Activated CD4-positive, alpha-beta memory T cell treated with anti-CD3 and anti-CD28 coated beads for 36 hours (primary cell): ENCODE data around the gene C9orf78. TPM values are rescaled to one million over a fixed set of nuclear protein-coding genes. Genes with fewer than 3 reads are reported as not detected.

ENCODE experiments used
- CTCF ChIA-PET: fragments of 350-600 bp; sonication (Branson Sonifier 250); formaldehyde crosslinking; loops from one replicate; lab custom pipeline; 2021; ENCODE audit warnings: antibody characterized with exemption, inconsistent platforms; lab: Charles Lee
- POLR2A ChIA-PET: fragments of 350-600 bp; sonication (Branson Sonifier 250); formaldehyde crosslinking; loops from one replicate; lab custom pipeline; 2021; ENCODE audit warnings: antibody characterized with exemption; lab: Charles Lee
- DNase-seq: peaks from one replicate; pipeline ENCODE4 v3.0.0-alpha.2; 2020
- H3K27ac Mint-ChIP-seq: one replicate; pipeline ENCODE4 v1.8.0; 2021; ENCODE audit warnings: mixed read lengths
- H3K27me3 Mint-ChIP-seq: one replicate; pipeline ENCODE4 v1.8.0; 2021; ENCODE audit warnings: mixed read lengths
- H3K36me3 Mint-ChIP-seq: one replicate; pipeline ENCODE4 v1.8.0; 2021; ENCODE audit warnings: mixed read lengths
- H3K4me1 Mint-ChIP-seq: one replicate; pipeline ENCODE4 v1.8.0; 2021; ENCODE audit warnings: low read depth, mixed read lengths
- H3K4me3 Mint-ChIP-seq: one replicate; pipeline ENCODE4 v1.8.0; 2021; ENCODE audit warnings: mild to moderate bottlenecking, mixed read lengths
- H3K9me3 Mint-ChIP-seq: one replicate; pipeline ENCODE4 v1.8.0; 2021; ENCODE audit warnings: mixed read lengths
- intact Hi-C: fragments of 100-400 bp; cut with micrococcal nuclease; formaldehyde crosslinking; loops from one replicate; pipeline ENCODE4 v1.15.1; 2023
- total RNA-seq, 2 experiments: library from RNA; stranded (reverse); gene quantifications; one replicate each; pipeline ENCODE4 v1.2.3, GENCODE V29; 2021

C9orf78 gene
- total RNA-seq, 2 experiments from 2014 or later = 43.6 to 47.0 TPM

- intact Hi-C loops = no loop called here
- no peaks in the 10 kb centered on the region for H3K9me3 Mint-ChIP-seq
- CTCF ChIA-PET = no interaction called here
- H3K27me3 Mint-ChIP-seq = no peaks in the 10 kb centered on the region
- H3K4me1 Mint-ChIP-seq = peaks cover 4% of the 10 kb centered on the region
- POLR2A ChIA-PET = no interaction called here
- DNase-seq = no peak
- H3K27ac Mint-ChIP-seq = no peak overlapping the region
- H3K36me3 Mint-ChIP-seq = peaks cover 34% of the 10 kb centered on the region
- no peak overlapping the region for H3K4me3 Mint-ChIP-seq
These were observed 18.3 kb downstream of the C9orf78 start for GRCh38 chr9:129816501-129817435.

GRCh38 chr9:129815278-129815677 is 19.8 kb downstream of the C9orf78 start:
- H3K9me3 Mint-ChIP-seq = no peaks in the 10 kb centered on the region
- H3K4me1 Mint-ChIP-seq = peaks cover 13% of the 10 kb centered on the region
- H3K36me3 Mint-ChIP-seq = peaks cover 37% of the 10 kb centered on the region
- POLR2A ChIA-PET = no interaction called here
- H3K27me3 Mint-ChIP-seq = no peaks in the 10 kb centered on the region
- H3K27ac Mint-ChIP-seq = no peak overlapping the region
- intact Hi-C loops = no loop called here
- CTCF ChIA-PET = no interaction called here
- H3K4me3 Mint-ChIP-seq = no peak overlapping the region
- no peak for DNase-seq

GRCh38 chr9:129814432-129815223 is 20.4 kb downstream of the C9orf78 start:
- intact Hi-C loops = no loop called here
- Mint-ChIP-seq H3K36me3 (peaks cover 43% of the 10 kb centered on the region), H3K4me1 (peaks cover 13% of the 10 kb centered on the region), H3K27me3 (no peaks in the 10 kb centered on the region), H3K27ac (no peak overlapping the region), H3K9me3 (no peaks in the 10 kb centered on the region), H3K4me3 (no peak overlapping the region)
- ChIA-PET CTCF (no interaction called here), POLR2A (no interaction called here)
- DNase-seq = no peak

GRCh38 chr9:129813661-129814060 is 21.4 kb downstream of the C9orf78 start:
- intact Hi-C loops = no loop called here
- H3K27ac Mint-ChIP-seq = no peak overlapping the region
- no peak overlapping the region for H3K4me3 Mint-ChIP-seq
- no peaks in the 10 kb centered on the region for H3K27me3 Mint-ChIP-seq
- H3K36me3 Mint-ChIP-seq = peaks cover 46% of the 10 kb centered on the region
- H3K9me3 Mint-ChIP-seq = no peaks in the 10 kb centered on the region
- H3K4me1 Mint-ChIP-seq = peaks cover 16% of the 10 kb centered on the region
- ChIA-PET CTCF (no interaction called here), POLR2A (no interaction called here)
- DNase-seq = no peak

GRCh38 chr9:129812385-129812784 is 22.7 kb downstream of the C9orf78 start:
- peaks cover 16% of the 10 kb centered on the region for H3K4me1 Mint-ChIP-seq
- no peaks in the 10 kb centered on the region for H3K27me3 Mint-ChIP-seq
- ChIA-PET POLR2A (interaction anchor here (0.9 to 1.7 kb wide), 4 partner anchors 9 to 22 kb away, joined by 4 to 5 read pairs (median 4); partner anchors contain the start of genes C9orf78, TOR1B and USP20), CTCF (interaction anchor here (1.6 to 1.9 kb wide), 2 partner anchors 9 to 295 kb away, joined by 3 to 4 read pairs; partner anchors contain the start of gene TOR1B)
- DNase-seq = no peak
- peak overlapping the region; percentile 46 for H3K27ac Mint-ChIP-seq
- no peaks in the 10 kb centered on the region for H3K9me3 Mint-ChIP-seq
- H3K36me3 Mint-ChIP-seq = peaks cover 47% of the 10 kb centered on the region
- no peak overlapping the region for H3K4me3 Mint-ChIP-seq
- intact Hi-C loops = no loop called here

GRCh38 chr9:129811967-129812363 is 23.1 kb downstream of the C9orf78 start:
- DNase-seq = peak; percentile 39
- ChIA-PET POLR2A (interaction anchor here (0.7 to 1.7 kb wide), 5 partner anchors 9 to 76 kb away, joined by 3 to 5 read pairs (median 4); partner anchors contain the start of genes C9orf78, TOR1B and USP20), CTCF (interaction anchor here (1.0 to 1.9 kb wide), 3 partner anchors 9 to 295 kb away, joined by 3 to 4 read pairs (median 3); partner anchors contain the start of gene TOR1B)
- Mint-ChIP-seq H3K27ac (peak overlapping the region; percentile 46), H3K9me3 (no peaks in the 10 kb centered on the region), H3K36me3 (peaks cover 48% of the 10 kb centered on the region), H3K27me3 (no peaks in the 10 kb centered on the region), H3K4me1 (peaks cover 16% of the 10 kb centered on the region), H3K4me3 (no peak overlapping the region)
- intact Hi-C loops = no loop called here

GRCh38 chr9:129810788-129811187 is 24.3 kb downstream of the C9orf78 start:
- H3K4me3 Mint-ChIP-seq = no peak overlapping the region
- DNase-seq = no peak
- POLR2A ChIA-PET = interaction anchor here (1.0 to 1.7 kb wide), 2 partner anchors 24 to 73 kb away, joined by 3 to 5 read pairs; partner anchors contain the start of genes C9orf78 and USP20
- CTCF ChIA-PET = interaction anchor here (0.8 to 2.1 kb wide), 4 partner anchors 20 to 297 kb away, joined by 3 to 7 read pairs (median 4); no protein-coding TSS in a partner anchor
- no peak overlapping the region for H3K27ac Mint-ChIP-seq
- intact Hi-C loops = no loop called here
- H3K27me3 Mint-ChIP-seq = no peaks in the 10 kb centered on the region
- H3K36me3 Mint-ChIP-seq = peaks cover 45% of the 10 kb centered on the region
- H3K9me3 Mint-ChIP-seq = no peaks in the 10 kb centered on the region
- peaks cover 22% of the 10 kb centered on the region for H3K4me1 Mint-ChIP-seq

GRCh38 chr9:129810116-129810515 is 25.0 kb downstream of the C9orf78 start:
- no peaks in the 10 kb centered on the region for H3K9me3 Mint-ChIP-seq
- peaks cover 25% of the 10 kb centered on the region for H3K4me1 Mint-ChIP-seq
- intact Hi-C loops = no loop called here
- POLR2A ChIA-PET = no interaction called here
- no peak overlapping the region for H3K4me3 Mint-ChIP-seq
- H3K36me3 Mint-ChIP-seq = peaks cover 44% of the 10 kb centered on the region
- H3K27me3 Mint-ChIP-seq = no peaks in the 10 kb centered on the region
- peak overlapping the region; percentile 45 for H3K27ac Mint-ChIP-seq
- CTCF ChIA-PET = interaction anchor here (0.9 to 2.1 kb wide), 3 partner anchors 20 to 84 kb away, joined by 3 to 7 read pairs (median 3); no protein-coding TSS in a partner anchor
- DNase-seq = no peak

- intact Hi-C loops = no loop called here
- H3K27ac Mint-ChIP-seq = peak overlapping the region; percentile 39
- CTCF ChIA-PET = interaction anchor here (1.0 to 2.1 kb wide), 2 partner anchors 19 to 83 kb away, joined by 3 to 7 read pairs; no protein-coding TSS in a partner anchor
- POLR2A ChIA-PET = no interaction called here
- H3K9me3 Mint-ChIP-seq = no peaks in the 10 kb centered on the region
- peaks cover 44% of the 10 kb centered on the region for H3K36me3 Mint-ChIP-seq
- H3K4me1 Mint-ChIP-seq = peaks cover 26% of the 10 kb centered on the region
- no peak overlapping the region for H3K4me3 Mint-ChIP-seq
- no peak for DNase-seq
- H3K27me3 Mint-ChIP-seq = no peaks in the 10 kb centered on the region
These were observed 25.7 kb downstream of the C9orf78 start for GRCh38 chr9:129809346-129809745.

GRCh38 chr9:129806061-129806460 is 29.0 kb downstream of the C9orf78 start:
- no peak for DNase-seq
- ChIA-PET POLR2A (no interaction called here), CTCF (no interaction called here)
- no peaks in the 10 kb centered on the region for H3K27me3 Mint-ChIP-seq
- H3K27ac Mint-ChIP-seq = peak overlapping the region; percentile 14
- H3K36me3 Mint-ChIP-seq = peaks cover 45% of the 10 kb centered on the region
- intact Hi-C loops = no loop called here
- peaks cover 26% of the 10 kb centered on the region for H3K4me1 Mint-ChIP-seq
- no peak overlapping the region for H3K4me3 Mint-ChIP-seq
- H3K9me3 Mint-ChIP-seq = no peaks in the 10 kb centered on the region

GRCh38 chr9:129803676-129804060 is 31.4 kb downstream of the C9orf78 start:
- H3K9me3 Mint-ChIP-seq = no peaks in the 10 kb centered on the region
- intact Hi-C loops = loop anchor here (1.0 to 2.0 kb wide), 2 partner anchors 21 to 65 kb away; partner anchors contain the start of gene TOR1A
- DNase-seq = no peak
- peaks cover 17% of the 10 kb centered on the region for H3K4me1 Mint-ChIP-seq
- H3K27me3 Mint-ChIP-seq = no peaks in the 10 kb centered on the region
- H3K27ac Mint-ChIP-seq = peak overlapping the region; percentile 72
- H3K36me3 Mint-ChIP-seq = peaks cover 27% of the 10 kb centered on the region
- ChIA-PET CTCF (interaction anchor here (1.0 to 2.8 kb wide), 6 partner anchors 8 to 439 kb away, joined by 3 to 10 read pairs (median 5); no protein-coding TSS in a partner anchor), POLR2A (interaction anchor here (1.0 kb wide), 2 partner anchors 9 to 20 kb away, joined by 4 read pairs; partner anchors contain the start of gene TOR1A)
- H3K4me3 Mint-ChIP-seq = peak overlapping the region; percentile 84
